HCT116 (cell line): ENCODE results near the gene RPS6KL1. TPM values are rescaled to one million over a fixed set of nuclear protein-coding genes. Genes with fewer than 3 reads are reported as not detected.

Experiments used
- ATAC-seq: fragments of 200-7000 bp; cut with Tn5 transposase; 2 replicates; pipeline ENCODE4 v1.9.1; 2020; ENCODE audit warnings: mild to moderate bottlenecking, moderate library complexity
- Bru-seq: library from RNA; stranded (reverse); fragments of 400-500 nt; gene quantifications from one replicate; lab custom pipeline; 2021; lab: Mats Ljungman, UMichigan
- BruChase-seq, 2 experiments: library from RNA; stranded (reverse); fragments of 400-500 nt; gene quantifications; one replicate each; lab custom pipeline; 2021; lab: Mats Ljungman, UMichigan
- BruUV-seq: library from RNA; stranded (reverse); fragments of 400-500 nt; replicated peaks from 2 replicates; lab custom pipeline; 2021; lab: Mats Ljungman, UMichigan
- CTCF ChIA-PET: fragments of 300-600 bp; sonication (Branson Sonifier 250); formaldehyde crosslinking; loops from one replicate; lab custom pipeline; 2021; ENCODE audit warnings: antibody characterized with exemption; lab: Charles Lee
- POLR2A ChIA-PET: fragments of 300-600, 350-600 bp; sonication (Branson Sonifier 250); formaldehyde crosslinking; loops from one replicate; lab custom pipeline; 2021; ENCODE audit warnings: antibody characterized with exemption; lab: Charles Lee
- RAD21 ChIA-PET, 2 experiments: fragments of 300-600 bp; sonication (Branson Sonifier 250); formaldehyde crosslinking; loops; one replicate each; lab custom pipeline; 2023; ENCODE audit warnings: low total read pairs in 2 of 2; ENCODE audit not compliant: uncharacterized antibody in 2 of 2, unreplicated experiment in 2 of 2, low non-redundant PET in 1 of 2; lab: Charles Lee
- DNase-seq: peaks from one replicate; pipeline ENCODE4 v3.0.0-alpha.2; 2010; ENCODE audit warnings: low read depth, low spot score
- H2AFZ ChIP-seq: fragments of 200-600 bp; shearing (Covaris generic), sonication (generic); 2 replicates; pipeline ENCODE4 v1.6.1; 2017; ENCODE audit warnings: low read depth, mixed run types, mixed read lengths, antibody characterized with exemption, low read length; ENCODE audit not compliant: poor library complexity, severe bottlenecking
- H3K27ac ChIP-seq: 2 replicates; pipeline ENCODE4 v1.5.1; 2012; ENCODE audit warnings: low read depth, low read length
- H3K27me3 ChIP-seq: fragments of 200-600 bp; sonication (generic); 2 replicates; pipeline ENCODE4 v1.6.1; 2016; ENCODE audit warnings: mixed run types, low read length, mixed read lengths; ENCODE audit not compliant: insufficient read depth
- H3K36me3 ChIP-seq, 2 experiments: fragments of 200-500 bp in 1 of 2; fragments of 200-600 bp in 1 of 2; sonication (Bioruptor generic) in 1 of 2; sonication (generic) in 1 of 2; 2 replicates each; pipeline versions ENCODE4 v1.5.1 to v1.6.1; 2014 to 2016; ENCODE audit warnings: low read length in 2 of 2, inconsistent platforms in 1 of 2, mixed read lengths in 1 of 2, mixed run types in 1 of 2; ENCODE audit not compliant: insufficient read depth in 2 of 2, control insufficient read depth in 1 of 2
- H3K4me1 ChIP-seq, 2 experiments: fragments of 200-600 bp in 1 of 2; sonication (generic) in 1 of 2; 2 replicates each; pipeline versions ENCODE4 v1.5.1 to v1.6.1; 2012 to 2017; ENCODE audit warnings: low read length in 2 of 2, inconsistent platforms in 1 of 2, mild to moderate bottlenecking in 1 of 2, mixed read lengths in 1 of 2, mixed run types in 1 of 2, moderate library complexity in 1 of 2; ENCODE audit not compliant: insufficient read depth in 2 of 2, control insufficient read depth in 1 of 2
- H3K4me2 ChIP-seq: fragments of 200-600 bp; sonication (generic); 2 replicates; pipeline ENCODE4 v1.6.1; 2017; ENCODE audit warnings: mixed run types, low read length, mixed read lengths
- H3K4me3 ChIP-seq, 2 experiments: fragments of 200-600 bp in 1 of 2; sonication (generic) in 1 of 2; replicated peaks in 1 of 2; 2 replicates each; pipeline ENCODE4 v1.5.1; 2011 to 2016; ENCODE audit warnings: low read length in 2 of 2, control low read depth in 1 of 2, low read depth in 1 of 2, mild to moderate bottlenecking in 1 of 2, mixed read lengths in 1 of 2, mixed run types in 1 of 2
- H3K79me2 ChIP-seq: fragments of 200-600 bp; sonication (generic); 2 replicates; pipeline ENCODE4 v1.6.1; 2017; ENCODE audit warnings: mild to moderate bottlenecking, mixed run types, low read length, moderate library complexity, mixed read lengths; ENCODE audit not compliant: insufficient read depth
- H3K9ac ChIP-seq: fragments of 200-600 bp; sonication (generic); 2 replicates; pipeline ENCODE4 v1.6.1; 2016; ENCODE audit warnings: low read length, mixed read lengths
- H3K9me2 ChIP-seq: fragments of 200-600 bp; sonication (generic), shearing (Covaris generic); 2 replicates; pipeline ENCODE4 v1.6.1; 2017; ENCODE audit warnings: mixed run types, mild to moderate bottlenecking, moderate library complexity; ENCODE audit not compliant: insufficient read depth
- H3K9me3 ChIP-seq, 2 experiments: fragments of 200-500 bp in 1 of 2; fragments of 200-600 bp in 1 of 2; sonication (Bioruptor generic) in 1 of 2; sonication (generic) in 1 of 2; 2 replicates each; pipeline ENCODE4 v1.6.1; 2014 to 2017; ENCODE audit warnings: low read length in 2 of 2, mixed read lengths in 2 of 2, inconsistent platforms in 1 of 2, low read depth in 1 of 2, mild to moderate bottlenecking in 1 of 2, mixed run types in 1 of 2, moderate library complexity in 1 of 2; ENCODE audit not compliant: control insufficient read depth in 1 of 2, insufficient read depth in 1 of 2
- H4K20me1 ChIP-seq: fragments of 200-600 bp; sonication (generic), shearing (Covaris generic); 2 replicates; pipeline ENCODE4 v1.6.1; 2017; ENCODE audit warnings: mixed run types, mild to moderate bottlenecking, moderate library complexity; ENCODE audit not compliant: insufficient read depth
- CBX3 ChIP-seq: IDR thresholded peaks from 2 replicates; pipeline ENCODE4 v1.6.1; 2012; ENCODE audit warnings: low read depth
- CEBPB ChIP-seq: IDR thresholded peaks from 2 replicates; pipeline ENCODE4 v1.6.1; 2012; ENCODE audit warnings: low read depth
- EGR1 ChIP-seq: IDR thresholded peaks from 2 replicates; pipeline ENCODE4 v1.6.1; 2012; ENCODE audit warnings: low read depth
- ELF1 ChIP-seq: IDR thresholded peaks from 2 replicates; pipeline ENCODE4 v1.6.1; 2012; ENCODE audit warnings: low read depth, borderline replicate concordance
- EZH2 ChIP-seq: fragments of 200-600 bp; sonication (generic); IDR thresholded peaks from 2 replicates; pipeline ENCODE4 v1.6.1; 2017; ENCODE audit warnings: antibody characterized with exemption, mixed run types
- EZH2phosphoT487 ChIP-seq: fragments of 200-600 bp; IDR thresholded peaks from 2 replicates; pipeline ENCODE4 v1.6.1; 2018; ENCODE audit warnings: antibody characterized with exemption, borderline replicate concordance
- JUND ChIP-seq: IDR thresholded peaks from 2 replicates; pipeline ENCODE4 v1.6.1; 2012
- MAX ChIP-seq: IDR thresholded peaks from 2 replicates; pipeline ENCODE4 v1.6.1; 2012
- POLR2A ChIP-seq: IDR thresholded peaks from 2 replicates; pipeline ENCODE4 v1.7.0; 2011; ENCODE audit warnings: borderline replicate concordance; ENCODE audit not compliant: insufficient read depth, insufficient read length; ENCODE audit errors: extremely low read depth
- POLR2AphosphoS5 ChIP-seq: IDR thresholded peaks from 2 replicates; pipeline ENCODE4 v1.6.1; 2011; ENCODE audit warnings: mild to moderate bottlenecking, low read depth, low read length, moderate library complexity
- RAD21 ChIP-seq: IDR thresholded peaks from 2 replicates; pipeline ENCODE4 v1.6.1; 2012; ENCODE audit warnings: low read depth, mild to moderate bottlenecking
- REST ChIP-seq: IDR thresholded peaks from 2 replicates; pipeline ENCODE4 v1.6.1; 2012; ENCODE audit warnings: low read depth
- SIN3A ChIP-seq: IDR thresholded peaks from 2 replicates; pipeline ENCODE4 v1.6.1; 2012; ENCODE audit warnings: low read depth
- SP1 ChIP-seq: IDR thresholded peaks from 2 replicates; pipeline ENCODE4 v1.6.1; 2012; ENCODE audit warnings: low read depth
- SRF ChIP-seq: IDR thresholded peaks from 2 replicates; pipeline ENCODE4 v1.6.1; 2012; ENCODE audit warnings: low read depth
- TCF7L2 ChIP-seq: IDR thresholded peaks from 2 replicates; pipeline ENCODE4 v1.7.0; 2011; ENCODE audit warnings: borderline replicate concordance, inconsistent platforms; ENCODE audit not compliant: insufficient read depth, insufficient read length; ENCODE audit errors: extremely low read depth
- YY1 ChIP-seq: IDR thresholded peaks from 2 replicates; pipeline ENCODE4 v1.6.1; 2011; ENCODE audit warnings: low read length, low read depth, moderate library complexity, mild to moderate bottlenecking; ENCODE audit not compliant: insufficient replicate concordance; ENCODE audit errors: extremely low read depth
- ZFX ChIP-seq: fragments of 450-650 bp; IDR thresholded peaks from 2 replicates; pipeline ENCODE4 v1.6.1; 2017
- ZNF274 ChIP-seq: fragments of 200-500 bp; sonication (Bioruptor generic); IDR thresholded peaks from 2 replicates; pipeline ENCODE4 v1.6.1; 2014; ENCODE audit warnings: mild to moderate bottlenecking, low read depth, low read length, inconsistent platforms
- intact Hi-C: fragments of 100-400 bp; cut with micrococcal nuclease; formaldehyde crosslinking; loops from 2 replicates; pipeline ENCODE4 v1.10.0; 2022
- long read RNA-seq: library from polyadenylated mRNA; unstranded; transcript quantifications from one replicate; pipeline ENCODE4 v2.0.0, GENCODE V29; 2021; ENCODE audit not compliant: unreplicated experiment
- polyA plus RNA-seq: library from polyadenylated mRNA; unstranded; fragments of >200 nt; gene quantifications from 2 replicates; pipeline ENCODE4 v1.2.1, GENCODE V29; 2012; ENCODE audit warnings: missing spikeins
- total RNA-seq: library from RNA; stranded (reverse); gene quantifications from one replicate; pipeline ENCODE4 v1.2.1, GENCODE V29; 2021; ENCODE audit not compliant: unreplicated experiment
- TF ChIP-seq, protein P1 (sequence below): IDR thresholded peaks from 2 replicates; pipeline ENCODE4 v1.6.1; 2011; ENCODE audit warnings: mild to moderate bottlenecking, low read length, moderate library complexity; ENCODE audit not compliant: insufficient replicate concordance; ENCODE audit errors: extremely low read depth
- TF ChIP-seq, protein P2 (sequence below): IDR thresholded peaks from 2 replicates; pipeline ENCODE4 v1.6.1; 2012

The RPS6KL1 gene
- total RNA-seq = 6.7 TPM
- 4.5 and 6.5 TPM in 2 replicates for polyA plus RNA-seq
- percentile 50 among the genes with signal in this experiment for Bru-seq, nascent RNA
- percentile 45 among the genes with signal in this experiment for BruChase-seq, experiment 1, labeled RNA remaining after a 6-hour chase
- percentile 44 among the genes with signal in this experiment for BruChase-seq, experiment 2, labeled RNA remaining after a 2-hour chase
- long read RNA-seq, partial matches to known transcripts = 1 of 13 reads
- long read RNA-seq, other reads (novel, unspliced or antisense) = 11 of 13 reads

GRCh38 chr14:74922752-74923401 lies at the start of gene RPS6KL1:
RPS6KL1 (minus strand) TSS chr14:74923260; CDS start chr14:74921541, 1,719 bp downstream.
- Histone ChIP-seq H3K9ac (peak within 1 kb of the TSS; percentile 82), H3K4me2 (peak within 1 kb of the TSS; percentile 97), H3K9me2 (no peaks in the 10 kb centered on the region), H3K36me3 (no peaks in the 10 kb centered on the region), H4K20me1 (no peaks in the 10 kb centered on the region), H3K4me3 (peak within 1 kb of the TSS; percentile 74 to 90), H3K9me3 (no peaks in the 10 kb centered on the region), H3K4me1 (peaks cover 0 to 12% of the 10 kb centered on the region in 2 experiments; a peak in 2 of 4 replicates), H3K27me3 (no peaks in the 10 kb centered on the region), H2AFZ (peak within 1 kb of the TSS; percentile 69), H3K79me2 (no peaks in the 10 kb centered on the region), H3K27ac (no peak within 1 kb of the TSS)
- POLR2A ChIA-PET = interaction anchor here (0.5 to 1.3 kb wide), 7 partner anchors 8 to 889 kb away, joined by 3 to 6 read pairs (median 3); partner anchors contain the start of genes PGF and ZC2HC1C
- RAD21 ChIA-PET = interaction anchor here (0.5 to 1.0 kb wide), 5 partner anchors 22 to 207 kb away, joined by 3 to 6 read pairs (median 4); no protein-coding TSS in a partner anchor
- ATAC-seq = peak; percentile 98
- DNase-seq = peak; percentile 68
- no TSS peak for BruUV-seq
- intact Hi-C loops = no loop called here
- CTCF ChIA-PET = interaction anchor here (0.6 to 1.8 kb wide), 10 partner anchors 11 to 391 kb away, joined by 3 to 29 read pairs (median 4); partner anchors contain the start of genes NEK9 and ZC2HC1C
- TF ChIP-seq EGR1 = no peak
- no peak for TF ChIP-seq ZNF274
- peak; percentile 65 for TF ChIP-seq SIN3A
- no peak for TF ChIP-seq CEBPB
- no peak for TF ChIP-seq TCF7L2
- TF ChIP-seq SRF = no peak
- no peak for TF ChIP-seq RAD21
- TF ChIP-seq ZFX = peak; percentile 79; the same call in 1 of the 2 replicates
- TF ChIP-seq REST = no peak
- TF ChIP-seq ELF1 = no peak
- TF ChIP-seq EZH2 = no peak
- TF ChIP-seq YY1 = no peak
- no peak for TF ChIP-seq JUND
- TF ChIP-seq, protein P1, sequence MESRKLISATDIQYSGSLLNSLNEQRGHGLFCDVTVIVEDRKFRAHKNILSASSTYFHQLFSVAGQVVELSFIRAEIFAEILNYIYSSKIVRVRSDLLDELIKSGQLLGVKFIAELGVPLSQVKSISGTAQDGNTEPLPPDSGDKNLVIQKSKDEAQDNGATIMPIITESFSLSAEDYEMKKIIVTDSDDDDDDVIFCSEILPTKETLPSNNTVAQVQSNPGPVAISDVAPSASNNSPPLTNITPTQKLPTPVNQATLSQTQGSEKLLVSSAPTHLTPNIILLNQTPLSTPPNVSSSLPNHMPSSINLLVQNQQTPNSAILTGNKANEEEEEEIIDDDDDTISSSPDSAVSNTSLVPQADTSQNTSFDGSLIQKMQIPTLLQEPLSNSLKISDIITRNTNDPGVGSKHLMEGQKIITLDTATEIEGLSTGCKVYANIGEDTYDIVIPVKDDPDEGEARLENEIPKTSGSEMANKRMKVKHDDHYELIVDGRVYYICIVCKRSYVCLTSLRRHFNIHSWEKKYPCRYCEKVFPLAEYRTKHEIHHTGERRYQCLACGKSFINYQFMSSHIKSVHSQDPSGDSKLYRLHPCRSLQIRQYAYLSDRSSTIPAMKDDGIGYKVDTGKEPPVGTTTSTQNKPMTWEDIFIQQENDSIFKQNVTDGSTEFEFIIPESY = no peak
- TF ChIP-seq POLR2A = no peak
- peak; percentile 41; the same call in 1 of the 2 replicates for TF ChIP-seq POLR2AphosphoS5
- TF ChIP-seq, protein P2, sequence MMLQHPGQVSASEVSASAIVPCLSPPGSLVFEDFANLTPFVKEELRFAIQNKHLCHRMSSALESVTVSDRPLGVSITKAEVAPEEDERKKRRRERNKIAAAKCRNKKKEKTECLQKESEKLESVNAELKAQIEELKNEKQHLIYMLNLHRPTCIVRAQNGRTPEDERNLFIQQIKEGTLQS = no peak
- no peak for TF ChIP-seq CBX3
- TF ChIP-seq MAX = peak; percentile 51
- TF ChIP-seq SP1 = peak; percentile 43; the same call in 1 of the 2 replicates
- TF ChIP-seq EZH2phosphoT487 = no peak
